A549 (cell line): ENCODE results near the gene KAT2A. TPM values are rescaled to one million over a fixed set of nuclear protein-coding genes. Genes with fewer than 3 reads are reported as not detected.

Experiments
- ATAC-seq, 2 experiments: fragments of 200-7000 bp in 1 of 2; fragments of >200 bp in 1 of 2; cut with Nextera tagmentation in 1 of 2; cut with Tn5 transposase in 1 of 2; 3 replicates each; pipeline versions ENCODE4 v1.8.0 to v1.9.1; 2018 to 2020; ENCODE audit warnings: mild to moderate bottlenecking in 1 of 2, moderate library complexity in 1 of 2
- CTCF ChIA-PET: fragments of 300-600 bp; sonication (Branson Sonifier 250); formaldehyde crosslinking; extraction: SDS; loops from one replicate; lab custom pipeline; 2021; ENCODE audit warnings: antibody characterized with exemption, inconsistent platforms; lab: Yijun Ruan, JAX
- POLR2A ChIA-PET: fragments of 350-600 bp; formaldehyde crosslinking; extraction: SDS; loops from one replicate; lab custom pipeline; 2021; ENCODE audit warnings: antibody characterized with exemption, inconsistent platforms; lab: Yijun Ruan, JAX
- DNase-seq, 2 experiments: peaks; one replicate each; pipeline versions ENCODE4 v3.0.0 to v3.0.0-alpha.2; 2011 to 2016; ENCODE audit warnings: low read depth in 1 of 2, low spot score in 1 of 2
- FAIRE-seq: peaks from 2 replicates; lab custom pipeline; 2011; peaks lifted over from hg19 to GRCh38; lab: Jason Lieb, UNC
- H3K27ac ChIP-seq, 2 experiments: fragments of >200 bp; sonication (Bioruptor Twin); formaldehyde crosslinking; 3 replicates each; pipeline ENCODE4 v1.5.1; 2016 to 2017
- H3K4me1 ChIP-seq: fragments of >200 bp; sonication (Bioruptor Twin); formaldehyde crosslinking; 3 replicates; pipeline ENCODE4 v1.6.1; 2016
- H3K4me2 ChIP-seq: fragments of >200 bp; sonication (Bioruptor Twin); formaldehyde crosslinking; 3 replicates; pipeline ENCODE4 v1.6.1; 2016
- H3K4me3 ChIP-seq: fragments of >200 bp; sonication (Bioruptor Twin); formaldehyde crosslinking; 3 replicates; pipeline ENCODE4 v1.5.1; 2016
- H3K9me3 ChIP-seq: fragments of >200 bp; sonication (Bioruptor Twin); formaldehyde crosslinking; 3 replicates; pipeline ENCODE4 v1.6.1; 2016
- CEBPB ChIP-seq, 2 experiments: fragments of >200 bp in 1 of 2; sonication (Bioruptor Twin) in 1 of 2; formaldehyde crosslinking in 1 of 2; IDR thresholded peaks; 2 replicates each; pipeline ENCODE4 v1.6.1; 2012 to 2016
- EHF ChIP-seq: fragments of 250-450 bp; sonication (Bioruptor Pico); IDR thresholded peaks from 2 replicates; pipeline ENCODE4 v1.5.0; 2020; ENCODE audit warnings: mild to moderate bottlenecking
- EHMT2 ChIP-seq: fragments of 200-600 bp; sonication (generic); IDR thresholded peaks from 2 replicates; pipeline ENCODE4 v1.6.1; 2016; ENCODE audit warnings: antibody characterized with exemption, low read depth, mild to moderate bottlenecking, moderate library complexity
- ELK1 ChIP-seq: fragments of 150-350 bp; IDR thresholded peaks from 2 replicates; pipeline ENCODE4 v1.6.1; 2014; ENCODE audit warnings: low read depth, mild to moderate bottlenecking, low read length
- FOSB ChIP-seq: fragments of 250-450 bp; sonication (Bioruptor Pico); IDR thresholded peaks from 2 replicates; pipeline ENCODE4 v1.5.0; 2020; ENCODE audit warnings: mild to moderate bottlenecking, moderate library complexity
- FOSL2 ChIP-seq, 2 experiments: fragments of 450-650 bp in 1 of 2; fragments of >200 bp in 1 of 2; sonication (Bioruptor Twin) in 1 of 2; formaldehyde crosslinking; IDR thresholded peaks; 2 replicates each; pipeline versions ENCODE4 v1.5.0 to v1.6.1; 2016 to 2020; ENCODE audit warnings: mild to moderate bottlenecking in 1 of 2, moderate library complexity in 1 of 2
- HDAC2 ChIP-seq: fragments of 200-600 bp; sonication (generic); IDR thresholded peaks from 2 replicates; pipeline ENCODE4 v1.6.1; 2016
- HEYL ChIP-seq: fragments of 250-450 bp; sonication (Bioruptor Pico); IDR thresholded peaks from 2 replicates; pipeline ENCODE4 v1.8.0; 2021; ENCODE audit warnings: mild to moderate bottlenecking, moderate library complexity
- HOXA7 ChIP-seq: fragments of 250-450 bp; sonication (Bioruptor Pico); IDR thresholded peaks from 2 replicates; pipeline ENCODE4 v1.5.0; 2020; ENCODE audit warnings: mild to moderate bottlenecking, moderate library complexity
- HOXB13 ChIP-seq: fragments of 250-450 bp; sonication (Bioruptor Pico); IDR thresholded peaks from 2 replicates; pipeline ENCODE4 v1.5.0; 2020; ENCODE audit warnings: low read depth, mild to moderate bottlenecking, moderate library complexity
- JUN ChIP-seq, 2 experiments: fragments of >200 bp; sonication (Bioruptor Twin); formaldehyde crosslinking; IDR thresholded peaks; 2 replicates in 1 of 2; 3 replicates in 1 of 2; pipeline ENCODE4 v1.6.1; 2016 to 2017
- KDM5A ChIP-seq: fragments of 200-600 bp; sonication (generic); IDR thresholded peaks from 2 replicates; pipeline ENCODE4 v1.6.1; 2016; ENCODE audit warnings: antibody characterized with exemption, mild to moderate bottlenecking
- MAX ChIP-seq: IDR thresholded peaks from 2 replicates; pipeline ENCODE4 v1.6.1; 2012
- MYC ChIP-seq: IDR thresholded peaks from 2 replicates; pipeline ENCODE4 v1.6.1; 2012; ENCODE audit warnings: mild to moderate bottlenecking, inconsistent platforms, low read length, improper control_type of control experiment, borderline replicate concordance
- PHF8 ChIP-seq: fragments of 200-600 bp; sonication (generic); IDR thresholded peaks from 2 replicates; pipeline ENCODE4 v1.6.1; 2016; ENCODE audit warnings: low read depth, mild to moderate bottlenecking, antibody characterized with exemption, moderate library complexity, borderline replicate concordance
- POLR2A ChIP-seq: IDR thresholded peaks from 2 replicates; pipeline ENCODE4 v1.6.1; 2012; ENCODE audit warnings: mild to moderate bottlenecking, low read length
- POLR2AphosphoS2 ChIP-seq: conservative IDR thresholded peaks from 2 replicates; pipeline ENCODE4 v1.6.1; 2012; ENCODE audit warnings: low read length, improper control_type of control experiment, inconsistent platforms
- SREBF2 ChIP-seq: fragments of 450-650 bp; IDR thresholded peaks from 2 replicates; pipeline ENCODE4 v1.6.1; 2014; ENCODE audit warnings: mild to moderate bottlenecking, moderate library complexity
- TP53 ChIP-seq: fragments of 250-450 bp; sonication (Bioruptor Pico); IDR thresholded peaks from 2 replicates; pipeline ENCODE4 v1.5.0; 2021; ENCODE audit warnings: mild to moderate bottlenecking, moderate library complexity
- ZNF302 ChIP-seq: fragments of 250-450 bp; sonication (Bioruptor Pico); IDR thresholded peaks from 2 replicates; pipeline ENCODE4 v1.9.0; 2021; ENCODE audit warnings: inconsistent platforms, mild to moderate bottlenecking, moderate library complexity
- WGBS: methylation state at CpG from one replicate; pipeline ENCODE4 v1.1.6; 2017; ENCODE audit errors: missing lambda C conversion rate; 5-methylcytosine and 5-hydroxymethylcytosine counted together
- polyA plus RNA-seq, 4 experiments: library from polyadenylated mRNA; depleted of rRNA in 3 of 4; stranded (reverse); fragments of >200 nt; fragmentation: RNase III in 1 of 4; extraction: RNeasy Plus Mini Kit Qiagen cat#74134 plus additional on column Dnase treatment in 1 of 4; gene quantifications; 2 replicates in 3 of 4; 3 replicates in 1 of 4; pipeline ENCODE4 v1.2.3, GENCODE V29; 2011 to 2017
- TF ChIP-seq, protein P1 (sequence below): IDR thresholded peaks from 2 replicates; pipeline ENCODE4 v1.6.1; 2012
- TF ChIP-seq, protein P2 (sequence below): IDR thresholded peaks from 2 replicates; pipeline ENCODE4 v1.6.1; 2012; ENCODE audit warnings: low read depth, borderline replicate concordance

KAT2A gene
- polyA plus RNA-seq, 2 of the 4 experiments (the other 2 are of a cell fraction), result 42.2 to 68.1 TPM

DNA sequence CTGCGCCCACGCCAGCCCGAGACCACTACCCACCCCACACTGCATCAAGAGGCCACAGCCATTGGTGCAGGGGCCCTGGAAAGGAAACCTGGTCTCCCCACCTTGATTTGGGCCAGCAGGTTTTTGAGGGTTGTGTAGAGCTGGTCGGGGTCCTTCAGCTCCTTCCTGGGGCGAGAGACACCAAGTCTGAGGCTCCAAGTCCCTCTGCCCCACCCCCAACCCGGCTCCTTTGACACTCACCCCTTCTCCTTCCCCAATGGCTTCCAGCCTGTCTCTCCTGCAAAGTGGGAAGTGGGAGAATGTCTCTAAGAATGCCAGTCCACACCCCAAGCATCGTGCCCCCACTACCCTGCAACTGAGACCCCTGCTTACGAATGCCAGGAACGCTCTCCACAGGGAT is 7.0 kb downstream of the KAT2A start:
- H3K4me3 ChIP-seq, result no peak overlapping the region
- ATAC-seq, result no peak
- CTCF ChIA-PET, result interaction anchor here (0.8 to 39.5 kb wide), 10 partner anchors 12 to 413 kb away, joined by 3 to 658 read pairs (median 24); partner anchors contain the start of genes C17orf113, CNP, DNAJC7 and NKIRAS2

GRCh38 chr17:42113293-42114069 is 7.7 kb downstream of the KAT2A start:
- FAIRE-seq, result no peak
- Histone ChIP-seq H3K9me3 (no peaks in the 10 kb centered on the region), H3K4me3 (no peak overlapping the region), H3K4me1 (0 out of 3 replicates have a peak, but pooled peaks cover 6% of the 10 kb centered on the region), H3K4me2 (no peak overlapping the region), H3K27ac (no peak overlapping the region)
- CTCF ChIA-PET, result interaction anchor here (0.7 to 39.5 kb wide), 9 partner anchors 11 to 150 kb away, joined by 3 to 658 read pairs (median 41); partner anchors contain the start of genes C17orf113, CNP, DNAJC7 and NKIRAS2
- TF ChIP-seq CEBPB (IDR thresholded peaks at IDR 0.05) (no peak), HDAC2 (no peak), FOSB (CRISPR knock-in tag) (no peak), EHMT2 (no peak), SREBF2 (no peak), HOXA7 (no peak), MAX (no peak), PHF8 (no peak), ELK1 (no peak), JUN (IDR thresholded peaks at IDR 0.05) (no peak)
- TF ChIP-seq, protein P1, sequence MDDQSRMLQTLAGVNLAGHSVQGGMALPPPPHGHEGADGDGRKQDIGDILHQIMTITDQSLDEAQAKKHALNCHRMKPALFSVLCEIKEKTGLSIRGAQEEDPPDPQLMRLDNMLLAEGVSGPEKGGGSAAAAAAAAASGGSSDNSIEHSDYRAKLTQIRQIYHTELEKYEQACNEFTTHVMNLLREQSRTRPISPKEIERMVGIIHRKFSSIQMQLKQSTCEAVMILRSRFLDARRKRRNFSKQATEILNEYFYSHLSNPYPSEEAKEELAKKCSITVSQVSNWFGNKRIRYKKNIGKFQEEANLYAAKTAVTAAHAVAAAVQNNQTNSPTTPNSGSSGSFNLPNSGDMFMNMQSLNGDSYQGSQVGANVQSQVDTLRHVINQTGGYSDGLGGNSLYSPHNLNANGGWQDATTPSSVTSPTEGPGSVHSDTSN, result no peak
- no peak for DNase-seq
- WGBS, result 84% methylated on average over 24 of the region's 28 CpGs
- no peak for ATAC-seq
- POLR2A ChIA-PET, result interaction anchor here (0.8 kb wide), 2 partner anchors 93 to 96 kb away, joined by 3 to 4 read pairs; partner anchors contain the start of genes DNAJC7 and NKIRAS2

More for the DNA sequence above, 7.0 kb downstream of the KAT2A start:
- TF ChIP-seq POLR2A, result no peak
- no peak for TF ChIP-seq MAX
- no peak for TF ChIP-seq FOSL2 (IDR thresholded peaks at IDR 0.05)
- no peak for TF ChIP-seq FOSL2 (CRISPR knock-in tag; IDR thresholded peaks at IDR 0.05)
- TF ChIP-seq TP53 (CRISPR knock-in tag), result no peak
- TF ChIP-seq POLR2AphosphoS2, result no peak
- no peak for TF ChIP-seq ELK1
- no peak for TF ChIP-seq CEBPB (IDR thresholded peaks at IDR 0.05)
- no peak for TF ChIP-seq MYC
- TF ChIP-seq PHF8, result no peak
- no peak for TF ChIP-seq EHF (CRISPR knock-in tag)
- no peak for TF ChIP-seq ZNF302 (CRISPR knock-in tag)
- no peak for TF ChIP-seq KDM5A
- no peak for TF ChIP-seq HOXA7
- no peak for TF ChIP-seq EHMT2
- TF ChIP-seq, protein P2, sequence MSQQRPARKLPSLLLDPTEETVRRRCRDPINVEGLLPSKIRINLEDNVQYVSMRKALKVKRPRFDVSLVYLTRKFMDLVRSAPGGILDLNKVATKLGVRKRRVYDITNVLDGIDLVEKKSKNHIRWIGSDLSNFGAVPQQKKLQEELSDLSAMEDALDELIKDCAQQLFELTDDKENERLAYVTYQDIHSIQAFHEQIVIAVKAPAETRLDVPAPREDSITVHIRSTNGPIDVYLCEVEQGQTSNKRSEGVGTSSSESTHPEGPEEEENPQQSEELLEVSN, result no peak
- TF ChIP-seq HEYL, result no peak
- no peak for TF ChIP-seq HOXB13 (CRISPR knock-in tag)
- TF ChIP-seq, all 56 proteins: peak for 0
- H3K27ac ChIP-seq, result no peak overlapping the region
- 0 out of 3 replicates have a peak, but pooled peaks cover 9% of the 10 kb centered on the region for H3K4me1 ChIP-seq
- FAIRE-seq, result no peak
- no peaks in the 10 kb centered on the region for H3K9me3 ChIP-seq
- WGBS, result 93% methylated on average over 9 of the region's 9 CpGs
- POLR2A ChIA-PET, result interaction anchor here (0.8 kb wide), 2 partner anchors 94 to 97 kb away, joined by 3 to 4 read pairs; partner anchors contain the start of genes DNAJC7 and NKIRAS2
- H3K4me2 ChIP-seq, result no peak overlapping the region
- no peak for DNase-seq
